PC-3 (cell line): ENCODE data around the gene UBA5. TPM values are rescaled to one million over a fixed set of nuclear protein-coding genes. Genes with fewer than 3 reads are reported as not detected.

Source experiments
- ATAC-seq: fragments of 200-7000 bp; cut with Tn5 transposase; 2 replicates; pipeline ENCODE4 v1.9.1; 2020; ENCODE audit warnings: mild to moderate bottlenecking, moderate library complexity
- BruUV-seq: library from RNA; stranded (reverse); fragments of 400-500 nt; replicated peaks from 2 replicates; lab custom pipeline; 2021; lab: Mats Ljungman, UMichigan
- CTCF ChIA-PET: fragments of 300-600 bp; sonication (Branson Sonifier 250); formaldehyde crosslinking; loops from one replicate; lab custom pipeline; 2022; ENCODE audit warnings: antibody characterized with exemption; lab: Charles Lee
- POLR2A ChIA-PET: fragments of 300-600 bp; sonication (Branson Sonifier 250); formaldehyde crosslinking; loops from one replicate; lab custom pipeline; 2022; ENCODE audit warnings: antibody characterized with exemption; ENCODE audit not compliant: unreplicated experiment; lab: Charles Lee
- DNase-seq: peaks from one replicate; pipeline ENCODE4 v3.0.0-alpha.2; 2015
- H2AFZ ChIP-seq: fragments of 300-600 bp; sonication (generic); 2 replicates; pipeline ENCODE4 v1.6.0; 2016; ENCODE audit warnings: antibody characterized with exemption, low read length
- H3F3A ChIP-seq: fragments of 300-600 bp; sonication (generic); one replicate; pipeline ENCODE4 v1.6.0; 2017; ENCODE audit warnings: antibody characterized with exemption, low read length, control low read depth, mild to moderate bottlenecking; ENCODE audit not compliant: unreplicated experiment
- H3K27ac ChIP-seq: fragments of 300-600 bp; sonication (generic); 2 replicates; pipeline ENCODE4 v1.5.1; 2016; ENCODE audit warnings: mild to moderate bottlenecking, low read length
- H3K27me3 ChIP-seq: fragments of 300-600 bp; sonication (generic); 2 replicates; pipeline ENCODE4 v1.6.1; 2016; ENCODE audit warnings: low read length, mixed read lengths
- H3K36me3 ChIP-seq: fragments of 300-600 bp; sonication (generic); 2 replicates; pipeline ENCODE4 v1.6.1; 2016; ENCODE audit warnings: low read depth, mixed run types, low read length, mixed read lengths
- H3K4me1 ChIP-seq: fragments of 300-600 bp; sonication (generic); 2 replicates; pipeline ENCODE4 v1.5.1; 2016; ENCODE audit warnings: low read length; ENCODE audit not compliant: insufficient read depth
- H3K4me2 ChIP-seq: fragments of 300-600 bp; sonication (generic); 2 replicates; pipeline ENCODE4 v1.6.0; 2016; ENCODE audit warnings: low read length
- H3K4me3 ChIP-seq: fragments of 300-600 bp; sonication (generic); 2 replicates; pipeline ENCODE4 v1.5.1; 2016; ENCODE audit warnings: mild to moderate bottlenecking, low read length, mixed read lengths
- H3K79me2 ChIP-seq: fragments of 300-600 bp; sonication (generic); 2 replicates; pipeline ENCODE4 v1.6.1; 2017; ENCODE audit warnings: low read length, mixed read lengths
- H3K9ac ChIP-seq: fragments of 300-600 bp; sonication (generic); 2 replicates; pipeline ENCODE4 v1.6.0; 2016; ENCODE audit warnings: mild to moderate bottlenecking, low read length
- H3K9me2 ChIP-seq: fragments of 300-600 bp; sonication (generic); replicated peaks from 2 replicates; pipeline ENCODE4 v1.6.1; 2016; ENCODE audit warnings: mixed run types, low read length, mixed read lengths
- H3K9me3 ChIP-seq: fragments of 300-600 bp; sonication (generic); 2 replicates; pipeline ENCODE4 v1.6.1; 2016; ENCODE audit warnings: low read length, mixed read lengths
- H4K20me1 ChIP-seq: fragments of 300-600 bp; sonication (generic); 2 replicates; pipeline ENCODE4 v1.6.1; 2016; ENCODE audit warnings: low read length, mixed read lengths
- EZH2 ChIP-seq: fragments of 300-600 bp; sonication (generic); IDR thresholded peaks from one replicate; pipeline ENCODE4 v1.6.1; 2017; ENCODE audit warnings: antibody characterized with exemption, mild to moderate bottlenecking, low read length; ENCODE audit not compliant: unreplicated experiment
- EZH2phosphoT487 ChIP-seq: fragments of 300-600 bp; sonication (generic); IDR thresholded peaks from 2 replicates; pipeline ENCODE4 v1.6.1; 2018; ENCODE audit warnings: mild to moderate bottlenecking, antibody characterized with exemption, low read length, borderline replicate concordance
- intact Hi-C: fragments of 100-400 bp; cut with micrococcal nuclease; formaldehyde crosslinking; loops from 2 replicates; pipeline ENCODE4 v1.9.0; 2023
- total RNA-seq: library from RNA; depleted of rRNA; stranded (reverse); fragments of >200 nt; gene quantifications from 2 replicates; pipeline ENCODE4 v1.2.3, GENCODE V29; 2014
- TF ChIP-seq, protein P1 (sequence below): fragments of 300-600 bp; sonication (generic); conservative IDR thresholded peaks from 2 replicates; pipeline ENCODE4 v1.5.1; 2017; ENCODE audit warnings: antibody characterized with exemption, low read depth, mild to moderate bottlenecking, low read length

The UBA5 gene
- total RNA-seq, 1 experiment from 2014 or later: 78.7 TPM

DNA sequence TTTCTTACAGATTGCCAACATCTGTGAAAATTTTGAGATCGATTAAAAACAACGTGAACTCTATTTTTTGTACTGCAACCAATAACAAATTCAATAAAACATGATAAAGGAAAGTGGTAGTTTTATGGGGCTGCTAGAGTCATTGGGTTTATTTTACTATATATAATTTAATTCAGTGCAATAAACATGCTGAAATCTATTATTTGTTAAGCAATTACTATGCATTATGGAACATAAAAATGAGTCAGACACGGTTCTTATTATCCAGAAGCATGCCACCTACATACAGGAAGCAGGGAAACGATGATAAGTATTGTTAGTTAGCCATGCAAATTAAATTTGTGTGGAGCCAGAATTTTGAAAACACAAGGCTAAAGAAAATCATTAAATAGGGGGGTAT is 34.9 kb downstream of the UBA5 start:
- H3K9me2 ChIP-seq: no peaks in the 10 kb centered on the region
- H3K4me2 ChIP-seq: no peak overlapping the region
- no peaks in the 10 kb centered on the region for H4K20me1 ChIP-seq
- no TSS peak for BruUV-seq
- no peak for ATAC-seq
- intact Hi-C loops: no loop called here
- no peak for TF ChIP-seq EZH2phosphoT487
- TF ChIP-seq EZH2: no peak
- TF ChIP-seq, protein P1, sequence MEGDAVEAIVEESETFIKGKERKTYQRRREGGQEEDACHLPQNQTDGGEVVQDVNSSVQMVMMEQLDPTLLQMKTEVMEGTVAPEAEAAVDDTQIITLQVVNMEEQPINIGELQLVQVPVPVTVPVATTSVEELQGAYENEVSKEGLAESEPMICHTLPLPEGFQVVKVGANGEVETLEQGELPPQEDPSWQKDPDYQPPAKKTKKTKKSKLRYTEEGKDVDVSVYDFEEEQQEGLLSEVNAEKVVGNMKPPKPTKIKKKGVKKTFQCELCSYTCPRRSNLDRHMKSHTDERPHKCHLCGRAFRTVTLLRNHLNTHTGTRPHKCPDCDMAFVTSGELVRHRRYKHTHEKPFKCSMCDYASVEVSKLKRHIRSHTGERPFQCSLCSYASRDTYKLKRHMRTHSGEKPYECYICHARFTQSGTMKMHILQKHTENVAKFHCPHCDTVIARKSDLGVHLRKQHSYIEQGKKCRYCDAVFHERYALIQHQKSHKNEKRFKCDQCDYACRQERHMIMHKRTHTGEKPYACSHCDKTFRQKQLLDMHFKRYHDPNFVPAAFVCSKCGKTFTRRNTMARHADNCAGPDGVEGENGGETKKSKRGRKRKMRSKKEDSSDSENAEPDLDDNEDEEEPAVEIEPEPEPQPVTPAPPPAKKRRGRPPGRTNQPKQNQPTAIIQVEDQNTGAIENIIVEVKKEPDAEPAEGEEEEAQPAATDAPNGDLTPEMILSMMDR: no peak
- H3F3A ChIP-seq: no peaks in the 10 kb centered on the region
- ChIA-PET CTCF (no interaction called here), POLR2A (no interaction called here)
- no peaks in the 10 kb centered on the region for H3K36me3 ChIP-seq
- H3K9ac ChIP-seq: no peak overlapping the region
- no peak overlapping the region for H2AFZ ChIP-seq
- no peaks in the 10 kb centered on the region for H3K4me1 ChIP-seq
- DNase-seq: no peak
- no peak overlapping the region for H3K4me3 ChIP-seq
- H3K27ac ChIP-seq: no peak overlapping the region
- H3K27me3 ChIP-seq: no peaks in the 10 kb centered on the region
- no peaks in the 10 kb centered on the region for H3K9me3 ChIP-seq
- H3K79me2 ChIP-seq: no peaks in the 10 kb centered on the region

DNA sequence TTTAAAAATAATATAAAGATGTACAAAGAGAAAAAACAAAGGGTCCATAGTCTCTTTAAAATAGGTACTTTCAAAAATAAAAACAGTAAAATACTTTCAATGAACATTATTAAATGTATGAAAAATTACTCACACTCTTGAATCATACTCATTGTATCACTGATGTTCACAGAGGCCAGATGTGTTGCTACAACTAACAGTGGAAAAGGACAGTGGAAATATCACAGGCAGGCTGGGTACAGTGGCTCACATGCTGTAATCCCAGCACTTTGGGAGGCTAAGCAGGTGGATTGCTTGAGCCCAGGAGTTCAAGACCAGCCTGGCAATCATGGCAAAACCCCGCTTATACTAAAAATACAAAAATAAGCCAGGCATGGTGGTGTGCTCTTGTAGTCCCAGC is 35.3 kb downstream of the UBA5 start:
- H3K9ac ChIP-seq: no peak overlapping the region
- CTCF ChIA-PET: no interaction called here
- H3F3A ChIP-seq: no peaks in the 10 kb centered on the region
- no peaks in the 10 kb centered on the region for H3K4me1 ChIP-seq
- intact Hi-C loops: no loop called here
- no peaks in the 10 kb centered on the region for H4K20me1 ChIP-seq
- no TSS peak for BruUV-seq
- no peaks in the 10 kb centered on the region for H3K27me3 ChIP-seq
- no peak for TF ChIP-seq EZH2
- TF ChIP-seq, protein P1: no peak
- no peak for TF ChIP-seq EZH2phosphoT487
- H3K4me3 ChIP-seq: no peak overlapping the region
- no peaks in the 10 kb centered on the region for H3K9me2 ChIP-seq
- no peak overlapping the region for H3K4me2 ChIP-seq
- H2AFZ ChIP-seq: no peak overlapping the region
- no peaks in the 10 kb centered on the region for H3K9me3 ChIP-seq
- no peak overlapping the region for H3K27ac ChIP-seq
- no peak for DNase-seq
- peak; percentile 46; the same call in 1 of the 2 replicates for ATAC-seq
- H3K36me3 ChIP-seq: no peaks in the 10 kb centered on the region
- no peaks in the 10 kb centered on the region for H3K79me2 ChIP-seq
- POLR2A ChIA-PET: no interaction called here

DNA sequence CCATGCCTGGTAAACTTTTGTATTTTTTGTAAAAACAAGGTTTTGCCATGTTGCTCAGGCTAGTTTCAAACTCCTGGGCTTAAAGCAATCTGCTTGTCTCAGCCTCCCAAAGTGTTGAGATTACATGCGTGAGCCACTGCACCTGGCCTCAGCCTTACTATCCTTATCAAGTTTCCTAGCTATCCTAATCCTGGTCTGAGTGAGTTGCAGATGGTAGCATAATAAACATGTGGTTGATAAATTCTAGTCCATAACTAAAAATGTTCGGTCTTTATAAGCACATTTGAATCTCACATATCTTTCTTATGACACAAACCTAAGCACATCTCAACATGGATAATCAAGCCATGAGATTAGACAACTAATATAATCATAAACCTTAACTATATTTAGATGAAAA is 43.6 kb downstream of the UBA5 start:
- TF ChIP-seq EZH2 (no peak), EZH2phosphoT487 (no peak)
- TF ChIP-seq, protein P1: no peak
- H4K20me1 ChIP-seq: no peaks in the 10 kb centered on the region
- BruUV-seq: no TSS peak
- CTCF ChIA-PET: no interaction called here
- ATAC-seq (no peak), DNase-seq (no peak)
- no peaks in the 10 kb centered on the region for H3K9me2 ChIP-seq
- H3K4me2 ChIP-seq: no peak overlapping the region
- no peak overlapping the region for H3K9ac ChIP-seq
- intact Hi-C loops: no loop called here
- no peaks in the 10 kb centered on the region for H3K9me3 ChIP-seq
- H2AFZ ChIP-seq: no peak overlapping the region
- H3K4me1 ChIP-seq: no peaks in the 10 kb centered on the region
- no peak overlapping the region for H3K27ac ChIP-seq
- POLR2A ChIA-PET: no interaction called here
- H3K4me3 ChIP-seq: no peak overlapping the region
- H3K27me3 ChIP-seq: no peaks in the 10 kb centered on the region
- H3K79me2 ChIP-seq: no peaks in the 10 kb centered on the region
- H3K36me3 ChIP-seq: 0 out of 2 replicates have a peak, but pooled peaks cover 2% of the 10 kb centered on the region
- no peaks in the 10 kb centered on the region for H3F3A ChIP-seq
